ENCODE results near the gene TEKT3.

TEKT3 gene

GRCh38 chr17:15284537-15284936, 56.9 kb downstream of the TEKT3 start:
- no peak overlapping the region for H4K12ac ChIP-seq (ENCODE audit: low read depth, low read length)
- no peak overlapping the region for H2BK12ac ChIP-seq (ENCODE audit: low read length)
- H2BK120ac ChIP-seq (ENCODE audit: insufficient read depth, low read length, poor library complexity): no peak overlapping the region
- H3K4me2 ChIP-seq (ENCODE audit: low read length): no peak overlapping the region
- no peak overlapping the region for H4K91ac ChIP-seq (ENCODE audit: low read depth, low read length)
- H3K27ac ChIP-seq (ENCODE audit: low read depth, low read length): no peak overlapping the region
- no peak overlapping the region for H3K14ac ChIP-seq (ENCODE audit: low read length)
- H3K79me1 ChIP-seq (ENCODE audit: low read length): no peaks in the 10 kb centered on the region
- no peak overlapping the region for H3K18ac ChIP-seq (ENCODE audit: low read length)
- no peaks in the 10 kb centered on the region for H3K4me1 ChIP-seq (ENCODE audit: control insufficient read depth in 1 of 2, insufficient read depth in 2 of 2, low read length in 2 of 2)
- no peak overlapping the region for H2AK5ac ChIP-seq (ENCODE audit: low read length)
- H3K4ac ChIP-seq (ENCODE audit: low read depth, low read length): no peak overlapping the region
- no peak overlapping the region for H3K23ac ChIP-seq (ENCODE audit: low read length)
- H3K9ac ChIP-seq (ENCODE audit: low read length): no peak overlapping the region
- no CpG with 5 or more reads among the region's 2 CpGs for WGBS (ENCODE audit: extremely low coverage, insufficient coverage, insufficient read length)
- H2BK5ac ChIP-seq (ENCODE audit: low read depth, low read length, poor library complexity): no peak overlapping the region
- peak; percentile 39 to 82 for DNase-seq
- no peaks in the 10 kb centered on the region for H3K36me3 ChIP-seq (ENCODE audit: control insufficient read depth in 1 of 2, insufficient read depth in 2 of 2, low read length in 2 of 2)
- H3K79me2 ChIP-seq (ENCODE audit: control insufficient read depth, insufficient read depth, low read length, poor library complexity): no peaks in the 10 kb centered on the region
- H2AFZ ChIP-seq (ENCODE audit: insufficient read depth, low read length, poor library complexity): no peak overlapping the region
- H3K4me3 ChIP-seq (ENCODE audit: low read depth, low read length): no peak overlapping the region
- no peaks in the 10 kb centered on the region for H3K9me3 ChIP-seq (ENCODE audit: insufficient read depth, low read depth, low read length)
- H4K8ac ChIP-seq (ENCODE audit: low read depth, low read length): no peak overlapping the region
- H3K27me3 ChIP-seq (ENCODE audit: insufficient read depth, low read length): no peaks in the 10 kb centered on the region

GRCh38 chr17:15284107-15284506, 57.3 kb downstream of the TEKT3 start:
- DNase-seq: peak in 1 of 2 donors; percentile 52
- Histone ChIP-seq H3K27ac (ENCODE audit: low read depth, low read length) (no peak overlapping the region), H2BK12ac (ENCODE audit: low read length) (no peak overlapping the region), H2AFZ (ENCODE audit: insufficient read depth, low read length, poor library complexity) (no peak overlapping the region), H3K4ac (ENCODE audit: low read depth, low read length) (no peak overlapping the region), H2BK120ac (ENCODE audit: insufficient read depth, low read length, poor library complexity) (no peak overlapping the region), H3K9ac (ENCODE audit: low read length) (no peak overlapping the region), H3K9me3 (ENCODE audit: insufficient read depth, low read depth, low read length) (no peaks in the 10 kb centered on the region), H3K27me3 (ENCODE audit: insufficient read depth, low read length) (no peaks in the 10 kb centered on the region), H3K4me2 (ENCODE audit: low read length) (no peak overlapping the region), H2AK5ac (ENCODE audit: low read length) (no peak overlapping the region), H3K18ac (ENCODE audit: low read length) (no peak overlapping the region), H3K4me3 (ENCODE audit: low read depth, low read length) (no peak overlapping the region), H3K4me1 (ENCODE audit: control insufficient read depth in 1 of 2, insufficient read depth in 2 of 2, low read length in 2 of 2) (no peaks in the 10 kb centered on the region), H3K79me2 (ENCODE audit: control insufficient read depth, insufficient read depth, low read length, poor library complexity) (no peaks in the 10 kb centered on the region), H3K14ac (ENCODE audit: low read length) (no peak overlapping the region), H3K23ac (ENCODE audit: low read length) (no peak overlapping the region), H4K12ac (ENCODE audit: low read depth, low read length) (no peak overlapping the region), H2BK5ac (ENCODE audit: low read depth, low read length, poor library complexity) (no peak overlapping the region), H3K79me1 (ENCODE audit: low read length) (no peaks in the 10 kb centered on the region), H4K8ac (ENCODE audit: low read depth, low read length) (no peak overlapping the region), H4K91ac (ENCODE audit: low read depth, low read length) (no peak overlapping the region), H3K36me3 (ENCODE audit: control insufficient read depth in 1 of 2, insufficient read depth in 2 of 2, low read length in 2 of 2) (no peaks in the 10 kb centered on the region)
- no CpG with 5 or more reads among the region's 6 CpGs for WGBS (ENCODE audit: extremely low coverage, insufficient coverage, insufficient read length)

GRCh38 chr17:15281909-15282308, 59.5 kb downstream of the TEKT3 start:
- no CpG with 5 or more reads among the region's 3 CpGs for WGBS (ENCODE audit: extremely low coverage, insufficient coverage, insufficient read length)
- Histone ChIP-seq H4K91ac (ENCODE audit: low read depth, low read length) (no peak overlapping the region), H2AK5ac (ENCODE audit: low read length) (no peak overlapping the region), H3K27me3 (ENCODE audit: insufficient read depth, low read length) (no peaks in the 10 kb centered on the region), H3K9me3 (ENCODE audit: insufficient read depth, low read depth, low read length) (no peaks in the 10 kb centered on the region), H2BK120ac (ENCODE audit: insufficient read depth, low read length, poor library complexity) (no peak overlapping the region), H3K79me1 (ENCODE audit: low read length) (no peaks in the 10 kb centered on the region), H2AFZ (ENCODE audit: insufficient read depth, low read length, poor library complexity) (no peak overlapping the region), H3K4me1 (ENCODE audit: control insufficient read depth in 1 of 2, insufficient read depth in 2 of 2, low read length in 2 of 2) (peaks cover 0 to 3% of the 10 kb centered on the region in 2 experiments), H3K18ac (ENCODE audit: low read length) (no peak overlapping the region), H3K23ac (ENCODE audit: low read length) (no peak overlapping the region), H2BK5ac (ENCODE audit: low read depth, low read length, poor library complexity) (no peak overlapping the region), H3K14ac (ENCODE audit: low read length) (no peak overlapping the region), H2BK12ac (ENCODE audit: low read length) (no peak overlapping the region), H3K4me3 (ENCODE audit: low read depth, low read length) (no peak overlapping the region), H3K9ac (ENCODE audit: low read length) (no peak overlapping the region), H4K8ac (ENCODE audit: low read depth, low read length) (no peak overlapping the region), H3K4me2 (ENCODE audit: low read length) (no peak overlapping the region), H3K79me2 (ENCODE audit: control insufficient read depth, insufficient read depth, low read length, poor library complexity) (no peaks in the 10 kb centered on the region), H3K4ac (ENCODE audit: low read depth, low read length) (no peak overlapping the region), H4K12ac (ENCODE audit: low read depth, low read length) (no peak overlapping the region), H3K27ac (ENCODE audit: low read depth, low read length) (no peak overlapping the region), H3K36me3 (ENCODE audit: control insufficient read depth in 1 of 2, insufficient read depth in 2 of 2, low read length in 2 of 2) (no peaks in the 10 kb centered on the region)
- no peak for DNase-seq

- Histone ChIP-seq H3K14ac (ENCODE audit: low read length) (no peak overlapping the region), H3K36me3 (ENCODE audit: control insufficient read depth in 1 of 2, insufficient read depth in 2 of 2, low read length in 2 of 2) (no peaks in the 10 kb centered on the region), H3K27ac (ENCODE audit: low read depth, low read length) (no peak overlapping the region), H3K79me1 (ENCODE audit: low read length) (no peaks in the 10 kb centered on the region), H3K9me3 (ENCODE audit: insufficient read depth, low read depth, low read length) (no peaks in the 10 kb centered on the region), H4K8ac (ENCODE audit: low read depth, low read length) (no peak overlapping the region), H4K12ac (ENCODE audit: low read depth, low read length) (no peak overlapping the region), H3K79me2 (ENCODE audit: control insufficient read depth, insufficient read depth, low read length, poor library complexity) (no peaks in the 10 kb centered on the region), H3K4ac (ENCODE audit: low read depth, low read length) (no peak overlapping the region), H2AK5ac (ENCODE audit: low read length) (no peak overlapping the region), H4K91ac (ENCODE audit: low read depth, low read length) (no peak overlapping the region), H2BK12ac (ENCODE audit: low read length) (no peak overlapping the region), H3K23ac (ENCODE audit: low read length) (no peak overlapping the region), H3K18ac (ENCODE audit: low read length) (no peak overlapping the region), H3K27me3 (ENCODE audit: insufficient read depth, low read length) (no peaks in the 10 kb centered on the region), H2BK120ac (ENCODE audit: insufficient read depth, low read length, poor library complexity) (no peak overlapping the region), H3K9ac (ENCODE audit: low read length) (no peak overlapping the region), H2AFZ (ENCODE audit: insufficient read depth, low read length, poor library complexity) (no peak overlapping the region), H2BK5ac (ENCODE audit: low read depth, low read length, poor library complexity) (no peak overlapping the region), H3K4me2 (ENCODE audit: low read length) (no peak overlapping the region), H3K4me3 (ENCODE audit: low read depth, low read length) (no peak overlapping the region), H3K4me1 (ENCODE audit: control insufficient read depth in 1 of 2, insufficient read depth in 2 of 2, low read length in 2 of 2) (peaks cover 0 to 3% of the 10 kb centered on the region in 2 experiments)
- no CpG with 5 or more reads among the region's 2 CpGs for WGBS (ENCODE audit: extremely low coverage, insufficient coverage, insufficient read length)
- peak in 1 of 2 donors; percentile 18 for DNase-seq
Observed at GRCh38 chr17:15278924-15279477, 62.4 kb downstream of the TEKT3 start.

Measured in trophoblast cell (in vitro differentiated cells and primary cell).